ENCODE measurements around the gene SMCO2. TPM values are rescaled to one million over a fixed set of nuclear protein-coding genes. Genes with fewer than 3 reads are reported as not detected.

Gene SMCO2
- total and polyA plus RNA-seq, 2 of the 8 experiments (the other 6 are each of a cell fraction or from before 2014, with no cell fraction given), result 0.24 to 0.80 TPM

DNA sequence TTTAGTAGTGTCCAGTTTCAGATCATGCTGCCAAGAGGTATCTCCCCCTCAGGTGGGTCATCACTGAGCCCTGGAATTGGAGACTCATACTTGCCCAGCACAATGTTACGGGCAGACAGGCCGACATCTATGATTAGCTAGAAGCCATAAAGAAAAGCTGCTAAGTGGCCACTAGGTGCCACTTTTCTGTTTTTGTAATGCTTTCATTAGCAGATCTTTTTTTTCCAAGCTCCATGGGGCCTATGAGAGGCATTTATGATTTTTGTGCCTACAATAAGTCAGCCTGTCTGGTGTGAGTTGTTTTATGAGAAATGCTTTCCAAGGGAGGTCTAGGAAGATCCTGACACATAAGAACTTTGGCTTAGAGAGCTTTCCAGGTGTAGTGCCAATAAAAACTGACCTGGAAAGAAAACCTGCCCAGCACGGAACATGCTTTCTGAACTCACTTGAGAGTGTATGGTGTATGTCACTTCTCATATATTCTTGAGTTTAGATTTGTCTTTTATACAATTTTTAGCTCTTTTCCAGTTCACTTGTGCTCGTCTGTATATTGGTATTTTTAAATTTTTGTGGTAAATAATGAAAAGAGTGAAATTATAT lies 21.8 kb upstream of the SMCO2 start:
- Histone ChIP-seq H3K27me3 (replicated peaks in 1 of 4; ENCODE audit: control insufficient read depth in 3 of 4, extremely low read depth in 1 of 4, insufficient read depth in 3 of 4, low read length in 3 of 4) (no peaks in the 10 kb centered on the region), H2AFZ (ENCODE audit: low read length) (no peak overlapping the region), H3K23ac (ENCODE audit: insufficient read length) (no peak overlapping the region), H4K5ac (ENCODE audit: insufficient read length, low read depth, low read length) (no peak overlapping the region), H3K23me2 (ENCODE audit: low read depth, low read length) (no peaks in the 10 kb centered on the region), H3K4me1 (replicated peaks in 1 of 4; ENCODE audit: control insufficient read depth in 3 of 4, insufficient read depth in 4 of 4, low read length in 3 of 4) (no peaks in the 10 kb centered on the region), H2BK15ac (ENCODE audit: low read length) (no peak overlapping the region), H3K36me3 (ENCODE audit: control insufficient read depth in 2 of 4, insufficient read depth in 4 of 4, low read length in 3 of 4) (no peaks in the 10 kb centered on the region), H3K9ac (replicated peaks in 1 of 4; ENCODE audit: extremely low read depth in 1 of 4, low read depth in 3 of 4, low read length in 3 of 4) (no peak overlapping the region), H2AK5ac (ENCODE audit: low read depth, low read length) (no peak overlapping the region), H3K4ac (replicated peaks; ENCODE audit: insufficient read length, low read depth, low read length) (no peak overlapping the region), H3K4me3 (ENCODE audit: extremely low read depth in 1 of 4, insufficient read depth in 2 of 4, low read depth in 3 of 4, low read length in 4 of 4) (no peak overlapping the region), H3K79me2 (ENCODE audit: control insufficient read depth in 1 of 2, insufficient read depth in 2 of 2, low read length in 2 of 2) (no peaks in the 10 kb centered on the region), H4K91ac (replicated peaks; ENCODE audit: insufficient read length, low read length) (no peak overlapping the region), H4K20me1 (replicated peaks in 1 of 2; ENCODE audit: control insufficient read depth in 1 of 2, insufficient read depth in 2 of 2, low read length in 2 of 2) (no peaks in the 10 kb centered on the region), H3K27ac (ENCODE audit: low read depth, low read length) (no peak overlapping the region), H2BK120ac (replicated peaks; ENCODE audit: low read depth, low read length) (no peak overlapping the region), H3K14ac (ENCODE audit: insufficient read length) (no peak overlapping the region), H2BK20ac (ENCODE audit: low read length) (no peak overlapping the region), H3K4me2 (ENCODE audit: insufficient read depth in 1 of 2, low read depth in 2 of 2, low read length in 2 of 2) (no peak overlapping the region), H4K8ac (ENCODE audit: extremely low read depth, insufficient read depth, low read length) (no peak overlapping the region), H3K56ac (replicated peaks; ENCODE audit: insufficient read length, low read depth, low read length) (no peak overlapping the region), H3K9me3 (ENCODE audit: insufficient read depth in 2 of 2, low read depth in 1 of 2, low read length in 1 of 2) (no peaks in the 10 kb centered on the region), H3K18ac (ENCODE audit: extremely low read depth, low read length) (no peak overlapping the region), H3K79me1 (ENCODE audit: low read depth, low read length) (no peaks in the 10 kb centered on the region), H2BK12ac (ENCODE audit: low read depth, low read length) (no peak overlapping the region), H2BK5ac (ENCODE audit: low read depth, low read length) (no peak overlapping the region)
- POLR2A ChIA-PET (ENCODE audit: partially characterized antibody), result interaction anchor here (0.7 kb wide), 1 partner anchor 9 kb away, joined by 3 read pairs; no protein-coding TSS in a partner anchor
- FAIRE-seq (no peak), DNase-seq (ENCODE audit: low read depth in 1 of 2, low spot score in 2 of 2) (no peak)
- TF ChIP-seq CEBPB (IDR thresholded peaks at IDR 0.05; ENCODE audit: low read depth, low read length) (no peak), RAD21 (IDR thresholded peaks at IDR 0.05 in 1 of 2, conservative IDR thresholded peaks at IDR 0.05 in 1 of 2; ENCODE audit: low read depth in 2 of 2, low read length in 2 of 2) (peak; percentile 50 to 60), RBBP5 (IDR thresholded peaks at IDR 0.05; ENCODE audit: borderline replicate concordance, low read depth, low read length) (no peak), KDM1A (IDR thresholded peaks at IDR 0.05; ENCODE audit: borderline replicate concordance, low read length) (no peak), CBX8 (IDR thresholded peaks at IDR 0.05; ENCODE audit: borderline replicate concordance, low read depth, low read length) (no peak), CTCF (IDR thresholded peaks at IDR 0.05; ENCODE audit: control extremely low read depth in 1 of 3, insufficient read depth in 1 of 3, low read depth in 1 of 3, low read length in 3 of 3) (peak in 2 of 3 experiments; percentile 43 to 53; a peak in 2 of 4 replicates)
- TF ChIP-seq, protein P1, sequence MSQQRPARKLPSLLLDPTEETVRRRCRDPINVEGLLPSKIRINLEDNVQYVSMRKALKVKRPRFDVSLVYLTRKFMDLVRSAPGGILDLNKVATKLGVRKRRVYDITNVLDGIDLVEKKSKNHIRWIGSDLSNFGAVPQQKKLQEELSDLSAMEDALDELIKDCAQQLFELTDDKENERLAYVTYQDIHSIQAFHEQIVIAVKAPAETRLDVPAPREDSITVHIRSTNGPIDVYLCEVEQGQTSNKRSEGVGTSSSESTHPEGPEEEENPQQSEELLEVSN (IDR thresholded peaks at IDR 0.05), result no peak
- TF ChIP-seq, protein P2, sequence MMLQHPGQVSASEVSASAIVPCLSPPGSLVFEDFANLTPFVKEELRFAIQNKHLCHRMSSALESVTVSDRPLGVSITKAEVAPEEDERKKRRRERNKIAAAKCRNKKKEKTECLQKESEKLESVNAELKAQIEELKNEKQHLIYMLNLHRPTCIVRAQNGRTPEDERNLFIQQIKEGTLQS (IDR thresholded peaks at IDR 0.05; ENCODE audit: insufficient read depth, low read depth, low read length), result no peak
- 91% methylated on average over 4 of the region's 4 CpGs; no CpG with 5 or more reads in 1 of the 2 experiments for WGBS, 2 experiments (ENCODE audit: extremely low coverage in 1 of 2, insufficient coverage in 1 of 2, insufficient read length in 1 of 2, insufficient replicate concordance in 2 of 2, low coverage in 1 of 2, low lambda C conversion rate in 2 of 2, missing lambda C conversion rate in 1 of 2)
- CTCF ChIA-PET (ENCODE audit: partially characterized antibody), result interaction anchor here (0.6 to 4.6 kb wide), 16 partner anchors 11 to 709 kb away, joined by 3 to 47 read pairs (median 4); no protein-coding TSS in a partner anchor

All from H1 (cell line).